OCI-LY7 (cell line): Measurements from ENCODE around the gene TBX2. TPM values are rescaled to one million over a fixed set of nuclear protein-coding genes. Genes with fewer than 3 reads are reported as not detected.

ENCODE experiments used
- BruUV-seq: library from RNA; stranded (reverse); fragments of 400-500 nt; replicated peaks from 2 replicates; lab custom pipeline; 2021; lab: Mats Ljungman, UMichigan
- CTCF ChIA-PET: fragments of 300-600 bp; sonication (Branson Sonifier 250); formaldehyde crosslinking; loops from one replicate; lab custom pipeline; 2022; ENCODE audit warnings: antibody characterized with exemption; ENCODE audit not compliant: unreplicated experiment; lab: Charles Lee
- POLR2A ChIA-PET: fragments of 300-600 bp; sonication (Branson Sonifier 250); formaldehyde crosslinking; loops from one replicate; lab custom pipeline; 2022; ENCODE audit warnings: antibody characterized with exemption; lab: Charles Lee
- DNase-seq: peaks from one replicate; pipeline ENCODE4 v3.0.0-alpha.2; 2015; ENCODE audit warnings: low spot score
- H2AFZ ChIP-seq: fragments of 200-600 bp; sonication (generic), shearing (Covaris generic); 2 replicates; pipeline ENCODE4 v1.6.1; 2014; ENCODE audit warnings: mild to moderate bottlenecking, antibody characterized with exemption, low read length, moderate library complexity
- H3K27ac ChIP-seq: fragments of 200-600 bp; sonication (generic); 2 replicates; pipeline ENCODE4 v1.5.1; 2014; ENCODE audit warnings: mixed run types, low read depth, mild to moderate bottlenecking, moderate library complexity, low read length, inconsistent platforms; ENCODE audit not compliant: poor library complexity, severe bottlenecking
- H3K36me3 ChIP-seq: fragments of 200-600 bp; sonication (generic); 2 replicates; pipeline ENCODE4 v1.6.1; 2014; ENCODE audit warnings: mild to moderate bottlenecking, antibody characterized with exemption, low read length, moderate library complexity, mixed read lengths; ENCODE audit not compliant: insufficient read depth
- H3K4me1 ChIP-seq: fragments of 200-600 bp; sonication (generic); 2 replicates; pipeline ENCODE4 v1.5.1; 2014; ENCODE audit warnings: mild to moderate bottlenecking, low read length; ENCODE audit not compliant: insufficient read depth, poor library complexity, severe bottlenecking
- H3K4me2 ChIP-seq: fragments of 200-600 bp; sonication (generic); 2 replicates; pipeline ENCODE4 v1.6.1; 2014; ENCODE audit warnings: mild to moderate bottlenecking, low read length
- H3K4me3 ChIP-seq: fragments of 200-600 bp; sonication (generic); 2 replicates; pipeline ENCODE4 v1.5.1; 2014; ENCODE audit warnings: mild to moderate bottlenecking, low read depth, low read length; ENCODE audit not compliant: poor library complexity, severe bottlenecking
- H3K79me2 ChIP-seq: fragments of 200-600 bp; sonication (generic); 2 replicates; pipeline ENCODE4 v1.6.1; 2016; ENCODE audit warnings: low read depth, mild to moderate bottlenecking, low read length, moderate library complexity, mixed read lengths; ENCODE audit not compliant: insufficient read depth
- H3K9me2 ChIP-seq: fragments of 200-600 bp; sonication (generic); 2 replicates; pipeline ENCODE4 v1.6.1; 2016; ENCODE audit warnings: mild to moderate bottlenecking, low read length, mixed read lengths; ENCODE audit not compliant: insufficient read depth
- H3K9me3 ChIP-seq: fragments of 200-600 bp; sonication (generic); 2 replicates; pipeline ENCODE4 v1.6.1; 2014; ENCODE audit warnings: mild to moderate bottlenecking, mixed run types, low read length, mixed read lengths
- H4K20me1 ChIP-seq: fragments of 200-600 bp; sonication (generic); 2 replicates; pipeline ENCODE4 v1.6.1; 2014; ENCODE audit warnings: mild to moderate bottlenecking, antibody characterized with exemption, low read length, moderate library complexity, mixed read lengths; ENCODE audit not compliant: insufficient read depth
- CTCF ChIP-seq: fragments of 200-600 bp; sonication (generic); conservative IDR thresholded peaks from 2 replicates; pipeline ENCODE4 v1.5.1; 2014; ENCODE audit warnings: mild to moderate bottlenecking, antibody characterized with exemption, low read length, moderate library complexity, mixed read lengths
- EZH2phosphoT487 ChIP-seq: fragments of 200-600 bp; sonication (generic); IDR thresholded peaks from 2 replicates; pipeline ENCODE4 v1.6.1; 2018; ENCODE audit warnings: low read depth, borderline replicate concordance, mild to moderate bottlenecking, mixed run types, antibody characterized with exemption, low read length, moderate library complexity, mixed read lengths
- intact Hi-C: fragments of 100-400 bp; cut with micrococcal nuclease; formaldehyde crosslinking; loops from one replicate; pipeline ENCODE4 v1.10.0; 2022; ENCODE audit not compliant: unreplicated experiment
- total RNA-seq, 2 experiments: library from RNA; depleted of rRNA in 1 of 2; stranded (reverse); fragments of >200 nt in 1 of 2; shearing (Covaris generic) in 1 of 2; gene quantifications; 2 replicates each; pipeline ENCODE4 v1.2.3, GENCODE V29; 2014 to 2022

The TBX2 gene
- total RNA-seq, 2 experiments from 2014 or later: not detected

- no peaks in the 10 kb centered on the region for H3K9me2 ChIP-seq
- H3K27ac ChIP-seq: no peak overlapping the region
- no peaks in the 10 kb centered on the region for H4K20me1 ChIP-seq
- intact Hi-C loops: no loop called here
- no peak for DNase-seq
- H3K9me3 ChIP-seq: no peaks in the 10 kb centered on the region
- no peak for TF ChIP-seq CTCF
- TF ChIP-seq EZH2phosphoT487: no peak
- H3K4me2 ChIP-seq: no peak overlapping the region
- H3K4me1 ChIP-seq: no peaks in the 10 kb centered on the region
- ChIA-PET CTCF (no interaction called here), POLR2A (interaction anchor here (0.6 kb wide), 1 partner anchor 655 kb away, joined by 4 read pairs; no protein-coding TSS in a partner anchor)
- no TSS peak for BruUV-seq
- H3K36me3 ChIP-seq: no peaks in the 10 kb centered on the region
- H3K79me2 ChIP-seq: no peaks in the 10 kb centered on the region
- H3K4me3 ChIP-seq: no peak overlapping the region
- no peak overlapping the region for H2AFZ ChIP-seq
Observed at GRCh38 chr17:61379457-61380216, 20.0 kb upstream of the TBX2 start.

- Histone ChIP-seq H3K4me3 (no peak overlapping the region), H3K9me2 (no peaks in the 10 kb centered on the region), H3K4me2 (no peak overlapping the region), H3K36me3 (no peaks in the 10 kb centered on the region), H3K27ac (no peak overlapping the region), H4K20me1 (no peaks in the 10 kb centered on the region), H3K9me3 (no peaks in the 10 kb centered on the region), H2AFZ (no peak overlapping the region), H3K79me2 (no peaks in the 10 kb centered on the region), H3K4me1 (no peaks in the 10 kb centered on the region)
- no peak for TF ChIP-seq CTCF
- DNase-seq: no peak
- ChIA-PET CTCF (no interaction called here), POLR2A (no interaction called here)
- intact Hi-C loops: no loop called here
- no TSS peak for BruUV-seq
Observed at GRCh38 chr17:61380217-61380835, 19.3 kb upstream of the TBX2 start.
